Activated CD8-positive, alpha-beta memory T cell treated with anti-CD3 and anti-CD28 coated beads, Interleukin-2, amount 50 U/mL, for 24 hours (primary cell): ENCODE data around the gene ESRRB.

ENCODE experiments used
- DNase-seq: peaks from one replicate; pipeline ENCODE4 v3.0.0-alpha.2; 2020; ENCODE audit errors: extremely low read depth

Gene ESRRB

DNA sequence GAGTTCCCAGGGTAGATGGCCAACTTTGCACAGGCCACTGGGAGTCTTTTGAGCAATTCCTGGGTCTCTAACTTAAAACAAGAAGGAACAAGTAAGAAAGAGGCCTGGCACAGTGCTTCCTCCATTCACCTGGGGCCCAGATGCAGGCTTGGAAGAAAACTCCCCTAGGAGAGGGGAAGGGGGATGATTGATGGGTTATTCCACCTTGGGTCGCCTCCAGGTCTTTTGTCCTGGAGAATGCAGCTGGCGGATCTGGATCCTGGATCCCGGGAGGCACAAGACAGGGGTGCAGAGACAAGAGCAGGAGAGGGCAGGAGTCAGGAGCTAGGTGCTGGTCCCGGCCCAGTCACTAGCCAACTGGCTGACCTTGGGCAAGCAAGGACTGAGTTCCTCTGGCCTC lies 74.5 kb downstream of the ESRRB start:
- no peak for DNase-seq

DNA sequence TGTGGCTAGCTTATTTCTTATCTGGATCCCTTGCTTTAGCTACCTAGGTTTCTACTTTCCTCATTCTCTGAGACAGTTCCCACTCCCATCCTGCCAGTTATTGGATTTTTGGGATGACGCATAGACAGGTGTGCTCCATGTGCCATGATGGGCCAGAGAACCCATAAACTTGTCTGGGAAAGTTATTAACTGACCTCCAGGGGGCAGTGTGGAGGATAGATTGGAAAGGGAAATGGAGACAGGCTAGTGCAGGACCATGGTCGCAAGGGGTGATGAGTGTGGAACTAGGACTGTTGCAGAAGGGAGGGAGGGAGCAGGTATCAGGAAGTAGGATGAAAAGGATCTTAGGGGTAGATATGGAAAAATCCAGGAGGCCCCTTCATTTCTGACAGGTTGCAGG lies 80.3 kb downstream of the ESRRB start:
- no peak for DNase-seq

DNA sequence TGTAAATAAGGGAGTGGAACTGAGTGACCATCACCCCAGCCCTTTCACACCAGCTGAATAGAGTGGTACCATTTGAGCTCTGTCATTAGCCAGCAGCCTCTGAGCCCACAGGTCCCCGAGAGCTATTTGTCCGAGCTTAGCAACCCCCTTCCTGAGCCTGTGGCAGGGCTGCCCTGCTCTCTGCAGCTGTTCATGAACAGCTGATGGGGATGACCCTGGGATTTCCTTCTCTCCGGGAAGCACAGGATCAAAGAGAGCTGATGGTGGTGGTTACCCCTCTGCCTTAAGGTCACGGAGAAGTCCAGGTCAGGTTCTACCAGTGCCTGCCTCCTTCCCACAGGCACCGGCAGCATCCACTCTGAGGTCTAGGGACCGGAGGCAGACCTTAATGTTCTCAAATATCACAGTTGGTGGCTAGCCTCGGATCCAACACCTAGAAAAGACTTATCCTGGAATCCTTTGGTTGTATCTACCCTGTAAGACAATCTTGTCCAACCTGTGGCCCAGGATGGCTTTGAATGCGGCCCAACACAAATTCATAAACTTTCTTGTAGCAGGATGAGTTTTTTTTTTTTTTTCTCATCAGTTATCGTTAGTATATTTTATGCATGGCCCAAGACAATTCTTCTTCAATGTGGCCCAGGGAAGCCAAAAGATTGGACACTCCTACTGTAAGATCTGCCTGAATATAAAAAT lies 81.1 kb downstream of the ESRRB start:
- DNase-seq = no peak

DNA sequence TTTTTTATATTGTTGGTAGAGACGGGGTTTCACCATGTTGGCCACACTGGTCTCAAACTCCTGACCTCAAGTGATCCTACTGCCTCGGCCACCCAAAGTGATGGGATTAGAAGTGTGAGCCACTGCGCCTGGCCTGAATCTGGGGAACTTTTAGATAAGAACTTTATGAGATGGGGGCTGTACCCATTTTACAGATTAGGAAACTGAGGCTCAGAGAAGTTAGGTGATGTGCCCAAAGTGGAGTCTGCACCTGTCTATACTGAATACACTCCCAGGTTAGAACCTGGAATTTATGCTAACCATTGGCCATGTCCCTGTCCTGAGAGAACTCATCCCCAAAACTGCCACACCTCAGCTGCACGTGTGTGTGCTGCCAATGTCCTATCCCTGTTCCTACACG lies 81.9 kb downstream of the ESRRB start:
- DNase-seq = no peak

DNA sequence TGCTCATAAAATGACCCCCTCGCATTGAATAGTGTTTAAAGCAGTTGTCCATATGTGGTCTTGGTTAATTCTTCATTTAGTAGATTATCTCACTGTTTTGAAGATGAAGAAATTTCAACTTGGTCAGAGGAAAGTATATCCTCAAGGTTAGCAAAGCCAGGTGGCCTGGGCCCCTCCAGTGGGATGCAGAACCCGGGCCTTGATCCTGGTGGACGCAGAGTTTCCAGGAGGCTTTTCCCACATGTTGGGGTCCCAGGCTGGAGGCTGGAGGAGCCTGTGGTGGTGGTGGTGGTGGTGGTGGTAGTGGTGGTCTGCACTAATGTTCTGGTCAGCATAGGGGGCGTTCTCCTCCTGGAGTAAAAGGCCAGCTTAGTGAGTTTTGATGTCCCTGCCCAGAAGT lies 85.9 kb downstream of the ESRRB start:
- no peak for DNase-seq

DNA sequence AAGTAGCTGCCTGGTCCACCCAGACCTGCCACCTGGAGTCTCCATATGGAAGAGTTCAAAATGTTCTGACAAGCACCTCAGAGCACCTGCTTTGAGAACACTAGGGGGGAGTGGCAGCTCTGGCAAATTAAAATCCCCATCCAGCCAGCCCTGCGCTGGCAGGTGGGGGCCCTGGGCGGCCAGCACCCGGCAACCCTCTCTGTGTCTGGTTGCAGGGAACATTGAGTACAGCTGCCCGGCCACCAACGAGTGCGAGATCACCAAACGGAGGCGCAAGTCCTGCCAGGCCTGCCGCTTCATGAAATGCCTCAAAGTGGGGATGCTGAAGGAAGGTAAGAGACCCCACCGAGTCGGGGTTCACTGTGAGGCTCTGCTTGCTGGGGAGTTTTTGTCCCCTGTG lies 86.4 kb downstream of the ESRRB start:
- DNase-seq = no peak

DNA sequence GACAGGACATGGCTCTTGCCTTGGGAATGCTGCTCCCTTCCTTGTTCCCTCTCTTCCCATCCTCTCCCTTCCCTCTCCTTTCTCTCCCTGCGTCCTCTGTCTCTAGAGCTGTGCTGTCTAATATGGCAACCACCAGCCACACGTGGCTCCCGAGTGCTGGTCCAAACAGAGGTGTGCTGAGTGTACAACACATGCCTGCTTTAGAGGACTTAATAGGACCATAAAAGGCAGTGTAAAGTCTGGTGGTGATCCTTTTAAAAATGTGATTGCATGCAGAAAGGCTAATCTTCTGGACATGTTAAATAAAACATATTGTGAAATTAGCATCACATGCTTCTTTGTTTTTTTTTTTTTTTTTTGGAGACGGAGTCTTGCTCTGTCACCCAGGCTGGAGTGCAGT lies 87.2 kb downstream of the ESRRB start:
- no peak for DNase-seq

DNA sequence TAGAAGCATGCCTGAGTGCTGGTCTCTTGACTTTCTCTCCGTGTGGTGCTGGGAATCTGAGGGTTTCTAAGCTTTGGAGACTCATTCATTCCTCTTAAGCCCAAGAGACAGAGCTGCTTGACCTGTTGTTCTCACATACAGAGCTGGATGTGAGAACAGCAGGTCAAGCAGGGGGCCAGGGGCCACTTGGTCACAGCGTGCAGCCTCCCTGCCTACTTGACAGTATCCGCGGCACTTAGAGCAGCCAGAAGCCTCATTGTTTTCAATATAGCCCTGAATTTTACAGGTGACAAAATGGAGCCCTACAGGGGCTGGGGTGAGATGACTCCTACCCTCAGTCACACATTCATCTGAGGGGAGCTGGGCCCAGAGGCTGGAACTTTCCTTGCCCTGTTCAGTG lies 88.9 kb downstream of the ESRRB start:
- no peak for DNase-seq

DNA sequence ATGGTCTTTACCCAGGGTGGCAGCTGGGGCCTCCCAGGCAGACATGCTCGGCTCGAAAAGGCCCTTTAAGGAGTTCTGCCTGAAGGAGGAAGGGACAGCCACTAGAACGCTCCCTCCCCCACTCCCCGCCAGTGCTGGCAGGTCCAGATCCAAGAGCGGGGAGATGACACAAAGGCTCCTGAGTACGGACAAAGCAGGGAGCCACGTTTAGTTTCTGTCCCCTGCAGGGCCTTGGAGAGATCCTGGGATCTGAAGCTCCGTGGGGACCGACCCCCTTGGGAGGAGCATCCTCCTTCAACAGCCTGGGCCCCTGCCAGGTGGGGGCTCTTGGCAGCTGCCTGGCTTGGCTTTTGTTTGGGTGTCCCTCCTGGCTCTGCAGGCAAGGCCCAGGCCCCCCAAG lies 89.7 kb downstream of the ESRRB start:
- no peak for DNase-seq

DNA sequence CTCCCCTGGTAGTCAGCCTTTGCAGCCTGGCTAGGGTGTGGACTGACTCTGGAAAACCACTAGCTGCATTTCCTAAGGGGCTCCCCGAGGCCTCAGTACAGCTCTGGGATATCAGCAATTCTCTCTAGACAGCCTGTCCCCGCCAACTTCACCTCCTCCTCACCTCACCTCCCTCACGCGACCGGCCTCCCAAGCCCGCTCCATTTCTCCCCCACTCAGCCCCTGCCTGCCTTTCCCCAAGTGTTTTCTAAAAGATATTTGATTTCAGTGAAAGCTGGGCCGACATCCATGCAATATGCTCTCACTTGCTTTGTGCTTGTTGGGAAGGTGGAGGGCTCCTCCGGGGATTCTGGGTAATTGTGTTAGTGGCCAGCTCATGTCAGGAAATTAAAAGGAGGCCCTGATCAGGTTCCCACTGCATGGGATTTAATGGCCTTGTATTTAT lies 91.8 kb downstream of the ESRRB start:
- DNase-seq = no peak

DNA sequence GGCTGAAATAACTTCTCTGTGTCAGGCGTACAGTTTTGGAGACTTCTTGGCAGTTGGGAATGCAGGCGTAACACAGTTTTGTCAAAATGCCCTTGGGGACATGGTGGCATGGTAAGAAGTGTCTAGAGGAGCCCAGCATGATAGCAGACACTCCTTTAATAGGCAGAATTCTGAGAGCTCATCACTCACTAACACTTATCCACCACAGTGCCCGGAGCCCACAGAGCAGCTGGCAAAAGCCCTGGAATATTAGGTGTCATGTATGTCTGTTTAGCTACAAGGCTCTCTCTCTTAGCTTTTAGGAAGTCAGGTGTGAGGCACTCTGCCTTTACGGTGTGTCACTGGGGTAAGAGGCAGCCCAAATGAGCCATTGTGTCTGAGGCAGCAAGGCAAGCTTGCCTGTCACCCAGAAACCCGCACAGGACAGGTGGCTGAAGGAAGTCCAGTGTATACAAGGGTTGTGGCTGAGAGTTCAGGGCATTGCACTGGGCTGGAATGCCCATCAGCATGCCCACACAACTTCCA lies 96.3 kb downstream of the ESRRB start:
- no peak for DNase-seq

DNA sequence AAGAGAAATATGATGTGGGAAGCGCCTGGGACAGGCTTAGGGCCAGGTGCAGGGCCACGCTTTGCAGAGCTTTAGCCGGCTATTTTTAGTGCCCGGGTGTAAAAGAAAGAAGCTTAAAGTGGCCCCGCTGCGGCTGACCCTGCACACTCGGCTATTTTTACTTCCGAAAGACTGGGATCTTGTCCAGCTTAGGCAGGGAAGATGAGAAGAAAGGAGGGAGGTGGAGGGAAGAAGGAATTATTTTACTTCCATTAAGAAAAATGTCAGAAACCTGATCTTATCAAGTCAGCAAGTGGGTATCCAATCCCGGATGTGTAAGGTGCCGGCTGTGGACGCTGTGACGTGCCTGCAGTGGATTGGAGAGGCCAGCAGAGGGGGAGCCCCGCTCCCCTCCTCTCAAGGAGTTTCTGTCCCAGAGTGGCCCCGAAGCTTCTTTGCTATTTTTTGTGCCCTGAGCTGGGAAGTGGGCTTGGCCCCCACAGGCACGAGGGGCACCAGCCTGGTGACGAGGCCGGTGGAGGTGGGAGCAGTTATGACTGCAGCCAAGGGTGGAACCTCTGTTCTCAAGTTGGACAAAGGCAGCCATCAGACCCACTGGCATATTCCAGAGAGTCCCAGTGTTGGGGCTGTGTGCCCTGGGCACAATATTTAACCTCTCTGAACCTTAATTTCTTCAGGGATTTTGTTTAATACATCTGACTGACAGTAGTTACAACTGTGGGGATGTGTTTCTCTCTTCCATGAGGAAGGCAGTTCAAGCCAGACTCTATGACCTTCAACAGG lies 97.7 kb downstream of the ESRRB start:
- DNase-seq = no peak

DNA sequence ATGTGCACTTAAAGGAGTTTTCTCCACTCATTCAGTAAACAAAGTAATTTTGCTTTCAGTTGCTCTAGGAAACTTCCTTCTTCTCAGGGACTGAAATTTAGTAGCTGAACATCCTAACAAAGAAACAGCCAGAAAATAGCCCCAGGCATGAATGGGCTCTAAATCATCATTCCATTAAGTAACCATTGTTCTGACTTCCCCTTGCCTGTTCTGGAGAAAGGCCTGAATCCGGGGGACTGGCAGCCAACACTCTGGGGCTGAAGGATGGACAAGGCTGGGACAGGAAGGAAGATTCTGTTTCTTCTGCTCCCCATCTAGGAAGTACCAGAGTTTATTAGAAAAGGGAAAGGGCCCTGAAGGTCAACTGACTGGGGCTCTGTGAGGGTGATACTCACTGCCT lies 104.5 kb downstream of the ESRRB start:
- no peak for DNase-seq

DNA sequence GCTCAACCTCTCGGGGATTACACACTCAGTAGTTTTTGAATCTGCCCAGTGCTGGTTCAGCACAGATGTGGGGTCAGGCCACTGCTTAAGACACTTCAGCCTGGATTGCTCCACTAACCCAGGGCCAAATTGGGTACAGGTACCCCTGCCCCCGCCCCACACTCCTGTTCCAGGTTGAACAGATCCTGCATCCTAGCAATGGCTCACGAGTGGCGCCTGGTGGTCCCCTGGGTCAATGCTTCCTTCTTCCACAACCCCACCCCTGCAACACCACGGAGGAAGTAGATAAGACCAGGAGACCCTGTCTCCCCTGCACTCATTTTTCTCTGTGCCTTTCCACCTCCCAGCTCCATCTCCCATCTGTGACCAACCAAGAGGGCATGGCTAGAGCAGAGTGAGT lies 108.4 kb downstream of the ESRRB start:
- no peak for DNase-seq

DNA sequence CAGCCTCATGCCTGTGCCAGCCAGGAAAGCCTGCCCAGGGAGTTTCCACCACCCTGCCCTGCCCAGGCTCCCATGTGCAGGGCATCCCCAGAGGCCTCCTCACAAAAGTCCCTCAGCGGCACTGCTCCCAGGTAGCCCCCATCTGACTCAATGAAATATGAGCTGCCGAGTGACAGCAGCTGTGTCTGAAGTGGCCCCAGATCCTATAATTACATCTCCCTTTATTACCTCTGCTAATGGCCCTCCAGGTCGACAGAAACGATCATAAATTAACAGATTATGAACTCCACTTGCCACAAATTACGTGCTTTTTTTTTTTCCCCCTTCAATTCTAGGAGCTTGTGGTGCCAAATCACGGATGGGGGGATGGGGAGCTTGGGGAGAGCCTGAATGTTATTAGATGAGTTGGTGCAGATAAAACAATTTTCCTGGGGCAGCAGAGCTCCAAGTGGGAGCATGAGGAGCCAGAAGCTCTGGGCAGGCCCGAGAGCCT lies 110.4 kb downstream of the ESRRB start:
- no peak for DNase-seq

DNA sequence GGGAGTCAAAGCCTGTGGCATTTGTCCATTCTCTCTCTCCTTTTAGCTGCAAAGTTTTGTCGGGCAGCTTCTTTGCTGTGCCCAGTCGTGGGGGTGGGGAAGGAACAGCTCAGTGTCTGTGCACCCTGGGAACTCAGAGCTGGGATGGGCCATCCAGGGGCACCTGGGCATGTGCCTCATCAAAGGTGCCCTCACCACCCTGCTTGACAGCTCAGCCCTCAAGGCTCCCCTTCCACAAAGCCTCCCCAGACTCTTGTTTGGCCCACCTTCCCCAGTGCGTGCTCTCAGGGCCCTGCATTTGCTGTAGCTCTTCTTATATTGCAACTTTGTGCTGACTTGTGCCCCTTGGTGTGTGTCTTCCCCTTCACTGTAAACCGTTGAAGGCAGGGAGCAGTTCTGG lies 112.6 kb downstream of the ESRRB start:
- DNase-seq = no peak

DNA sequence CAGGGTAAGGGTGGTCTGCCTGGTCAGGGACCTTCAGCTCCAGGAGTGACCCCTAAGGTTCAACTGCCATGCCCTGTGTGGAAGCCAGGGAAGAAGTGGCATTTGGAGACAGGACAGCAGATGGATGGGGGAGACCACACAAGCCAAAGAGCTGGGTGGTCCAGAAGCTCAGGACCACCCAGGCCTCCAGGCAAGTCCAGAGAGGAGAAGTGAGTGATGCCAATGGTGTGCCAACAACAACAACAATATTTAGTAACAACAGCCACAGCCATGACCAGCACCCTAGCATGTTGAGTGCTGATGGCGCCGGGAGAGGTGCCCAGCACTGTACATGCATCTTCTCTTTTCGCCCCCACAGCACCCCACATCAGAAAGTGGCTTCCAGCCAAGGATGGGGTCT lies 113.7 kb downstream of the ESRRB start:
- DNase-seq = no peak

DNA sequence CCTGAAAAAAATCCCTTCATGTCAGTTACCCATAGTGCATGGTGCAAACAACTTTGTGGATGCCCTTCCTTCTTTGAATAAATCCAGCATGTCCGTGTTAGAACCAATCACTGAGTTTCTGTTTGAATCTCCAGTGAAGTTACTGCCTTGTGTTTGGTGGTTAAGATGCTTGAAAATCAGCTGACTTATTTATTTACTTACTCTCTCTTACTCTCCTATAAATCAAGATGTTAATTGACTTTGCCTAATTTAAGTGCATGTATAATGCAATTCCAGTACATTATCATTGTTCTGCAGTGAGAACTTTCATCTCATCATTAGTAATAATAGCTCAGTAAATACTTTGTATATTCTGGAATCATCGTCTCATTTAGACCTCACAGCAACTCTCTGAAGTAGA lies 114.2 kb downstream of the ESRRB start:
- no peak for DNase-seq

DNA sequence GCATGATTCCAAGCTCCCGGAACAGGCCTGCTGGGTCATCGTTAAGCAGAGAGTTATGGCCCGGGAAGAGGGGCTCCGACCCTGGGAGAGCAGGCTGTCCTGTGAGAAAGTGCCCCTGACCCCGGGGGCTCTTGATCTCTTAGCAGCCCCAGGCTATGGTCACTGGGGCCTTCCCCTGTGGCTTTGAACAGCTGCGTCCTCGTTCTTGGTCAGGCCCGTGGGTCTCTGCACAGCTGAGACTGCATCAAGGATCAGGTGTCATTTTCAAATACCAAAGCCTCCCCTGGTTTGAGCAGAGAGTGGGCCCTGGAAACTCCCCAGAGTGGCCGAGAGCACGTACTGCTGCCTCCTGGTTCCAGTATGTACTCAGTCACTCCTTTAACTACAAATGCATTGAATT lies 114.8 kb downstream of the ESRRB start:
- no peak for DNase-seq

DNA sequence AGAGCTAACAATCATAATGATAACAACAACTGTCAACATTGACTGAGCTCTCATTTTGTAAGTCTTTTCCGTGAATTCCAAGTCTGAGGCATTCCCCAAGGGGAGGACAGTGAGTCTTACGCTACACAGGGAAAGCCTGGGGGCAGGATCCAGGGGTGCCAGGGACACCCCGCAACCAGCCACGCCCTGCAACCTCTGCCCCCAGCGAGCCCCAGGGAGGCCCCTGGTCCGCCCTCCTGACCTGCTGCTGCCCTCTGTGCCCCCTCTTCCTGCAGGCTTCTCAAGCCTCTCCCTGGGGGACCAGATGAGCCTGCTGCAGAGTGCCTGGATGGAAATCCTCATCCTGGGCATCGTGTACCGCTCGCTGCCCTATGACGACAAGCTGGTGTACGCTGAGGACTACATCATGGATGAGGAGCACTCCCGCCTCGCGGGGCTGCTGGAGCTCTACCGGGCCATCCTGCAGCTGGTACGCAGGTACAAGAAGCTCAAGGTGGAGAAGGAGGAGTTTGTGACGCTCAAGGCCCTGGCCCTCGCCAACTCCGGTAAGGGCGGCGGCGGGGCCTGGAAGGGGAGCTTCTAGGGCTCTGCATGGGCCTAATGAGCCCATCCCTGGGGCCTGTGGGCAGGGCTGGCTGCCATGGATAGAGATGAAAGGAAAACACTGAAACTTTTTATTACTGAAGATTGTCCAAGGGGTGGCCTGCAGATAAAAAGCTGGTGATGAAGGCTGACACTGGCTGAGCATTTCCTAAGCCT lies 115.4 kb downstream of the ESRRB start:
- no peak for DNase-seq

DNA sequence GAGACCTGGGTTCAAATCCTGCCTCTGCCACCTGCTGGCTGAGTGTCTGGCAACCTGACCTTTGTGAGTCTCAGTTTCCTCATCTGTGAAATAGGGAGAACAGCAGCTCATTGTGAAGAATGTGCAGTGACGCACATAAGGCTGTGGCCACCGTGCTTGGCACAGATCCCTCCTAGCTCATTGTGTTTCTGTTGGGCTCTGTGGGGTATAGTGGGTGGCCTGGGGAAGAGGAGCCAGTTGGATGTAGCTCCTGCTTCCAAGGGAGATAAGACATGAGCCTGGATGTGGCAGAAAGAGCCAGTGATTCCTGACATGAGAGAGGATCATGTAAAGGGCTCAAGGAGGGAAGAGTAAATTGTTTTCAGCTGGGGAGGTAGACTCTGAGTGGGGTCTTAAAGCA lies 120.0 kb downstream of the ESRRB start:
- no peak for DNase-seq

DNA sequence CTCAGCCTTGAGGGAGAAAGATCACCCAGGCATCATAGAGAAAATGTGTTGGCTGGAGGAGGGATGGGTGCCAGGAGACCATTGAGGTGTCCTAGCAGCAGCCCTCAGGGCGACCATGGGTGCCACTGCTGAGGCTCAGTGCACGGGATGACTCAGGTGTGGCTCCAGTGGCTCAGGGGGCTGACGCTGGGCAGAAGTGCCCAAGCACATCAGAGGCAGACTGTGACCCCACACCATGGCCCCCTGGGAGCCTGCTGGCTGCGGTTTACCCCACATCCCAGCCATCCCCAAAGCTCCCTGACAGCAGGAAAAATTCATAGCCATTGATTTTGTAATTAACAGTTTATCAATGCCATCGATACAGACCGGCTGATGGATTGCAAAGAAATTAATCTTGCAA lies 120.7 kb downstream of the ESRRB start:
- DNase-seq = no peak
